MM.1S (cell line): ENCODE measurements around the gene TTC22.

ENCODE experiments used
- DNase-seq: peaks from one replicate; pipeline ENCODE4 v3.0.0-alpha.2; 2015
- H2AFZ ChIP-seq: fragments of 300-600 bp; sonication (generic); 2 replicates; pipeline ENCODE4 v1.6.0; 2016; ENCODE audit warnings: antibody characterized with exemption, low read length
- H3F3A ChIP-seq: fragments of 300-600 bp; sonication (generic); 2 replicates; pipeline ENCODE4 v1.6.1; 2016; ENCODE audit warnings: mild to moderate bottlenecking, antibody characterized with exemption, low read length, moderate library complexity, mixed read lengths; ENCODE audit not compliant: insufficient read depth
- H3K27ac ChIP-seq: fragments of 300-600 bp; sonication (generic); 2 replicates; pipeline ENCODE4 v1.5.1; 2016; ENCODE audit warnings: mild to moderate bottlenecking, low read length
- H3K27me3 ChIP-seq: fragments of 300-600 bp; sonication (generic); replicated peaks from 2 replicates; pipeline ENCODE4 v1.6.0; 2016; ENCODE audit warnings: low read length; ENCODE audit not compliant: insufficient read depth
- H3K36me3 ChIP-seq: fragments of 300-600 bp; sonication (generic); replicated peaks from 2 replicates; pipeline ENCODE4 v1.6.1; 2016; ENCODE audit warnings: mild to moderate bottlenecking, low read length, mixed read lengths; ENCODE audit not compliant: insufficient read depth
- H3K4me1 ChIP-seq: fragments of 300-600 bp; sonication (generic); 2 replicates; pipeline ENCODE4 v1.6.1; 2016; ENCODE audit warnings: low read length, mixed read lengths
- H3K4me2 ChIP-seq: fragments of 300-600 bp; sonication (generic); 2 replicates; pipeline ENCODE4 v1.6.0; 2016; ENCODE audit warnings: low read depth, low read length
- H3K4me3 ChIP-seq: fragments of 300-600 bp; sonication (generic); 2 replicates; pipeline ENCODE4 v1.5.1; 2016; ENCODE audit warnings: low read length, mixed read lengths
- H3K79me2 ChIP-seq: fragments of 300-600 bp; sonication (generic); 2 replicates; pipeline ENCODE4 v1.6.1; 2016; ENCODE audit warnings: mixed run types, low read length, mixed read lengths
- H3K9ac ChIP-seq: fragments of 300-600 bp; sonication (generic); 2 replicates; pipeline ENCODE4 v1.6.1; 2016; ENCODE audit warnings: low read length, mixed read lengths
- H3K9me2 ChIP-seq: fragments of 300-600 bp; sonication (generic); replicated peaks from 2 replicates; pipeline ENCODE4 v1.6.1; 2016; ENCODE audit warnings: mild to moderate bottlenecking, low read length, mixed read lengths; ENCODE audit not compliant: insufficient read depth
- H3K9me3 ChIP-seq: fragments of 300-600 bp; sonication (generic); replicated peaks from 2 replicates; pipeline ENCODE4 v1.6.1; 2016; ENCODE audit warnings: mild to moderate bottlenecking, low read length, mixed read lengths; ENCODE audit not compliant: insufficient read depth
- H4K20me1 ChIP-seq: fragments of 300-600 bp; sonication (generic); 2 replicates; pipeline ENCODE4 v1.6.1; 2016; ENCODE audit warnings: mild to moderate bottlenecking, low read length, moderate library complexity, mixed read lengths; ENCODE audit not compliant: insufficient read depth
- CTCF ChIP-seq: fragments of 300-600 bp; sonication (generic); IDR thresholded peaks from 2 replicates; pipeline ENCODE4 v1.5.1; 2016; ENCODE audit warnings: antibody characterized with exemption, low read length, mixed read lengths
- EZH2 ChIP-seq: fragments of 300-600 bp; sonication (generic); optimal IDR thresholded peaks from 2 replicates; pipeline ENCODE3; 2017; ENCODE audit warnings: low read depth, mild to moderate bottlenecking, antibody characterized with exemption, low read length, mixed read lengths
- EZH2phosphoT487 ChIP-seq: fragments of 300-600 bp; sonication (generic); IDR thresholded peaks from 2 replicates; pipeline ENCODE4 v1.6.1; 2018; ENCODE audit warnings: antibody characterized with exemption, low read length

Gene TTC22

GRCh38 chr1:54741531-54741930 lies 59.6 kb downstream of the TTC22 start:
- Histone ChIP-seq H3F3A (no peaks in the 10 kb centered on the region), H3K4me1 (no peaks in the 10 kb centered on the region), H3K79me2 (no peaks in the 10 kb centered on the region), H3K4me2 (no peak overlapping the region), H4K20me1 (no peaks in the 10 kb centered on the region), H3K27me3 (no peaks in the 10 kb centered on the region), H3K9ac (no peak overlapping the region), H3K36me3 (0 out of 2 replicates have a peak, but pooled peaks cover 4% of the 10 kb centered on the region), H3K9me3 (no peaks in the 10 kb centered on the region), H3K9me2 (no peaks in the 10 kb centered on the region), H3K27ac (no peak overlapping the region), H2AFZ (no peak overlapping the region), H3K4me3 (no peak overlapping the region)
- TF ChIP-seq EZH2 (no peak), CTCF (no peak), EZH2phosphoT487 (no peak)
- no peak for DNase-seq

- Histone ChIP-seq H3K27ac (no peak overlapping the region), H3K36me3 (0 out of 2 replicates have a peak, but pooled peaks cover 4% of the 10 kb centered on the region), H3K27me3 (no peaks in the 10 kb centered on the region), H3K9me2 (no peaks in the 10 kb centered on the region), H3K4me3 (no peak overlapping the region), H3K4me2 (no peak overlapping the region), H3K9ac (no peak overlapping the region), H3K9me3 (no peaks in the 10 kb centered on the region), H4K20me1 (no peaks in the 10 kb centered on the region), H2AFZ (no peak overlapping the region), H3K4me1 (no peaks in the 10 kb centered on the region), H3F3A (no peaks in the 10 kb centered on the region), H3K79me2 (no peaks in the 10 kb centered on the region)
- no peak for DNase-seq
- no peak for TF ChIP-seq CTCF
- no peak for TF ChIP-seq EZH2phosphoT487
- TF ChIP-seq EZH2: no peak
These were observed 62.9 kb downstream of the TTC22 start for GRCh38 chr1:54738244-54738643.

GRCh38 chr1:54736685-54737084 lies 64.4 kb downstream of the TTC22 start:
- Histone ChIP-seq H3K9me3 (no peaks in the 10 kb centered on the region), H3F3A (no peaks in the 10 kb centered on the region), H4K20me1 (no peaks in the 10 kb centered on the region), H3K27ac (no peak overlapping the region), H3K9ac (no peak overlapping the region), H3K4me3 (no peak overlapping the region), H3K27me3 (no peaks in the 10 kb centered on the region), H3K9me2 (no peaks in the 10 kb centered on the region), H3K4me2 (no peak overlapping the region), H3K79me2 (no peaks in the 10 kb centered on the region), H2AFZ (no peak overlapping the region), H3K36me3 (0 out of 2 replicates have a peak, but pooled peaks cover 4% of the 10 kb centered on the region), H3K4me1 (no peaks in the 10 kb centered on the region)
- TF ChIP-seq EZH2 (no peak), CTCF (no peak), EZH2phosphoT487 (no peak)
- DNase-seq: no peak
